BJ (cell line): ENCODE data around the gene RALB. TPM values are rescaled to one million over a fixed set of nuclear protein-coding genes. Genes with fewer than 3 reads are reported as not detected.

ENCODE experiments used
- CTCF ChIA-PET: fragments of 350-600 bp; formaldehyde crosslinking; extraction: SDS; loops from one replicate; lab custom pipeline; 2021; ENCODE audit warnings: antibody characterized with exemption, inconsistent platforms; lab: Yijun Ruan, JAX
- POLR2A ChIA-PET: fragments of 300-600 bp; sonication (Branson Sonifier 250); formaldehyde crosslinking; extraction: SDS; loops from one replicate; lab custom pipeline; 2021; ENCODE audit warnings: antibody characterized with exemption; lab: Charles Lee
- DNase-seq: peaks from one replicate; pipeline ENCODE4 v3.0.0-alpha.2; 2011; ENCODE audit warnings: low read depth
- H3K27me3 ChIP-seq: 2 replicates; pipeline ENCODE4 v1.6.0; 2011; ENCODE audit warnings: low read length; ENCODE audit not compliant: control insufficient read depth, insufficient read depth
- H3K36me3 ChIP-seq: 2 replicates; pipeline ENCODE4 v1.5.1; 2011; ENCODE audit warnings: low read length; ENCODE audit not compliant: control insufficient read depth, insufficient read depth
- H3K4me3 ChIP-seq: 2 replicates; pipeline ENCODE4 v1.5.1; 2011; ENCODE audit warnings: low read depth, mild to moderate bottlenecking, control low read depth, low read length
- polyA minus RNA-seq: library from RNA; depleted of rRNA, polyadenylated mRNA; stranded (reverse); fragments of >200 nt; gene quantifications from 2 replicates; pipeline ENCODE4 v1.2.3, GENCODE V29; 2011; rRNA and poly(A)+ RNA removed
- polyA plus RNA-seq: library from polyadenylated mRNA; depleted of rRNA; stranded (reverse); fragments of >200 nt; gene quantifications from 2 replicates; pipeline ENCODE4 v1.2.3, GENCODE V29; 2011; rRNA removed
- TF ChIP-seq, protein P1 (sequence below): IDR thresholded peaks from 2 replicates; pipeline ENCODE4 v1.5.1; 2011; ENCODE audit warnings: low read depth, mild to moderate bottlenecking, control low read depth, inconsistent platforms, low read length, moderate library complexity; ENCODE audit not compliant: insufficient read depth

Gene RALB, protein sequence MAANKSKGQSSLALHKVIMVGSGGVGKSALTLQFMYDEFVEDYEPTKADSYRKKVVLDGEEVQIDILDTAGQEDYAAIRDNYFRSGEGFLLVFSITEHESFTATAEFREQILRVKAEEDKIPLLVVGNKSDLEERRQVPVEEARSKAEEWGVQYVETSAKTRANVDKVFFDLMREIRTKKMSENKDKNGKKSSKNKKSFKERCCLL
- polyA plus RNA-seq: 33.3 and 60.7 TPM in 2 replicates
- 29.6 and 38.8 TPM in 2 replicates for polyA minus RNA-seq

DNA sequence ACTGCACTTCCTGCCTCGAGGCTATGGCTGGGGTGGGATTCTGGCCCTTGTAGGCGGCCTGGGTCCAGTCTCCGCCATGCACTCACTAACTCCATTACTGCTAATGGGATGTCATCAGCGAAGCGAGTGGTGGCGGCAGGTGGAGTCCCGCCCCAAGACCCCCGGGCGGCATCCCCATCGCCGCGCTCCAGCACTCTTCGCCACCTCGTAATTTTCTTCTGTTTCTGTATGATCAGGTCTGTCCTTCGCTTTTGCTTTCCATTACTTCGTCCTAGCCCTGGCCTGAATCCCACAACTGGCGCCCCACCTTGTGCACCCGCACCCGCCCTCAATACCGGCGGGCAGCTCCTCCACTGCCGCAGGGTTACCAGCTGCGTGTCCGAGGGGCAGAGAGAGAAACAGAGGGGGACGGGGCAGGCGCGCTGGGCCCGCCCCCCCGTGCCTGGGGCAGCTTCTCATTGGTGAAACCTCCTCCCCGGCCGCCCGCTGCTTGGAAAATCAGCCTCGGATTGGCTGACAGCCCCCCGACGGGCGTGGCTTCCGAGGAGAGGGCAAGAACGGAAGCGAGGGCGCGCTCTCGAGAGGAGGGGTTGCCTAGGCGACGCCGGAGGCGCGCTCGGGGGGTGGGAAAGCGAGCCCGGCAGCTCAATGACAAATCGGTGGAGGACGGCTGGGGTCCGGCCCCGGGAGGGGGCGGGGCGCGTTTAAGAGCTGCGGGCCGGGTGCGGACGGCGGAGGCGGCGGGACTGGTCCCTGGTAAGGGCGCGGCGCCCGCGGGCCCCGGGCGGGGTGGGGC, at the start of gene RALB:
Gene RALB, plus strand, starts transcription at position 628 of the 796 bp plus-strand sequence. CDS start 25,813 bp downstream, outside the sequence.
- DNase-seq: peak; percentile 92
- Histone ChIP-seq H3K27me3 (no peaks in the 10 kb centered on the region), H3K4me3 (peak within 1 kb of the TSS; percentile 85), H3K36me3 (no peaks in the 10 kb centered on the region)
- TF ChIP-seq, protein P1, sequence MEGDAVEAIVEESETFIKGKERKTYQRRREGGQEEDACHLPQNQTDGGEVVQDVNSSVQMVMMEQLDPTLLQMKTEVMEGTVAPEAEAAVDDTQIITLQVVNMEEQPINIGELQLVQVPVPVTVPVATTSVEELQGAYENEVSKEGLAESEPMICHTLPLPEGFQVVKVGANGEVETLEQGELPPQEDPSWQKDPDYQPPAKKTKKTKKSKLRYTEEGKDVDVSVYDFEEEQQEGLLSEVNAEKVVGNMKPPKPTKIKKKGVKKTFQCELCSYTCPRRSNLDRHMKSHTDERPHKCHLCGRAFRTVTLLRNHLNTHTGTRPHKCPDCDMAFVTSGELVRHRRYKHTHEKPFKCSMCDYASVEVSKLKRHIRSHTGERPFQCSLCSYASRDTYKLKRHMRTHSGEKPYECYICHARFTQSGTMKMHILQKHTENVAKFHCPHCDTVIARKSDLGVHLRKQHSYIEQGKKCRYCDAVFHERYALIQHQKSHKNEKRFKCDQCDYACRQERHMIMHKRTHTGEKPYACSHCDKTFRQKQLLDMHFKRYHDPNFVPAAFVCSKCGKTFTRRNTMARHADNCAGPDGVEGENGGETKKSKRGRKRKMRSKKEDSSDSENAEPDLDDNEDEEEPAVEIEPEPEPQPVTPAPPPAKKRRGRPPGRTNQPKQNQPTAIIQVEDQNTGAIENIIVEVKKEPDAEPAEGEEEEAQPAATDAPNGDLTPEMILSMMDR: no peak
- ChIA-PET POLR2A (interaction anchor here (0.6 to 1.0 kb wide), 2 partner anchors 13 to 82 kb away, joined by 3 read pairs; no protein-coding TSS in a partner anchor), CTCF (interaction anchor here (0.5 to 3.8 kb wide), 4 partner anchors 13 to 61 kb away, joined by 3 to 14 read pairs (median 3); no protein-coding TSS in a partner anchor)

DNA sequence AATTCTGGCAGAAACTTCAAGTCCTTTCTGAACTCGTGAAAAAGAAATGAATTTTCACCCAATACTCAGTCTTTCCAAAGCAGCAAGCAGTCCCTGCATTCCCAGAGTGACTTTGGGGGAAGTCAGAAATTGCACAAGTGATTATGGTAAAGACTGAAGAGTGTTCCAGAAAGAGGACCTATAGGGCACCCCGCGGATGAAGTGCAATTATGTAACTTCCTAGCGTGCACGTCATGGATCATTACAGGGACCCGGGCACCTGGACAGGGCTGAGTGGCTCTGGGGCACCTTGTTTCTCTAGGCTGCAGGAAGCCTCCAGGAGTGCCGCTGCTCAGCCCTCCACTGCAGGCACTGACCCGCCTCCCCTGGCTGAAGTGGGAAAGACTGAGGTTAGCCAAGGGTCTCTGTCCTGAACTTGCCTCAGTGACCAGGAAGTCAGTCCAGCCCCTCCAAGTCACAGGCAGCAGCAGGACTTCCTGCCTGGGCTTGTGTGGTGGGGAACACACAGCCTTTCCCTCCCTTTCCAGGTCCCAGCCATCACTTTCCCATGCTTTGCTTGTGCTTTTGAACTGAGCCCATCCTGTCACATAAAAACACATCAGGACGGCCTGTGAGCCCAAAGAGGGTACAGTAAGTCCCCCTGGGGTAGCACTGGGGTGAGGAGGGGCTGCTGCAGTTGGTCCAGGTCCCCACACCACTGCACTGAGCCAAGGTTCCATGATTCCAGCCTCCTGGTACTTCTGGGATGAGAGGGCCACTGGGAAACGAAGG, 49.2 kb upstream of the RALB start:
- ChIA-PET CTCF (interaction anchor here (1.2 to 1.5 kb wide), 2 partner anchors 11 to 108 kb away, joined by 4 to 5 read pairs; no protein-coding TSS in a partner anchor), POLR2A (no interaction called here)
- no peak overlapping the region for H3K4me3 ChIP-seq
- TF ChIP-seq, protein P1: no peak
- H3K36me3 ChIP-seq: no peaks in the 10 kb centered on the region
- no peaks in the 10 kb centered on the region for H3K27me3 ChIP-seq
- DNase-seq: no peak

DNA sequence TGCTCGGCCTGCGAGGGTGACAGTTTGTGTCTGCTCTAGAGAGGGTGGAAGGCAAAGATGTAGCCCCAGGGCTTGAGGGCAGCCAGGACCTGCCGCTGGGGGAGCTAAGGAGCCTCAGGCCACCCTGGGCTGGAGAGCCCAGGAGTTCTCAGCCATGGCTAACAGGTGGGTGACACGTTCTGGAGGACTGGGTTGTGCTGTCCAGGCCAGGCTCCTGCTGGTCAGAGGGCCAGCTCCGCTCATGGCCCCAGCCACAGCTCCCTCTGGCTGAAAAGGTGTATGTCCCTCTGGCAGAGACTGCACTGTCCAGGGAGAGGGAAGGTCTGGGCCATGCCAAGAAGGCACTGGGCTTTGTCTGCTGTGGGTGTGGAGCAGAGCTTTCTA, 48.6 kb upstream of the RALB start:
- no peaks in the 10 kb centered on the region for H3K36me3 ChIP-seq
- no peaks in the 10 kb centered on the region for H3K27me3 ChIP-seq
- H3K4me3 ChIP-seq: no peak overlapping the region
- no peak for DNase-seq
- ChIA-PET POLR2A (no interaction called here), CTCF (interaction anchor here (0.8 to 1.5 kb wide), 4 partner anchors 10 to 108 kb away, joined by 3 to 5 read pairs (median 4); no protein-coding TSS in a partner anchor)
- TF ChIP-seq, protein P1: peak; percentile 21; the same call in 1 of the 2 replicates

DNA sequence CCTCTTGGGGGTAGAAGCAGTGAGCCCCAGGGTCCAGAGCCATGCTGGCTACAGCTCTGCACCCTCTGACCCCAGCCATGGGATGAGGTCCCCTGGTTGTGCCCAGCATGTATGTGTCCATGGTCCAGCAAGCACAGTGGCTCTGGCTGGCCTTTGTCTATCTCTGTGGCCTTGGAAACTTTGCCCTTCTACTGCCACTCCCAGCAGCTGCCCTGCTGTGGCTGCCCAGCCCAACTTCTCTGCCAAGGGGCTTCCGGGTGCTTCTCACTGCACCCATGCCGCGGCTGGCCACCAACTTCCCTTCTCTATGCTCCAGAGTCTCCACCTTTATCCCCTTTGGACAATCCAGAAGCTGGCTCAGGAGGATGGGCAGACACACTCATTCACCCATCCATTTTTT, 48.2 kb upstream of the RALB start:
- TF ChIP-seq, protein P1: no peak
- Histone ChIP-seq H3K36me3 (no peaks in the 10 kb centered on the region), H3K27me3 (no peaks in the 10 kb centered on the region), H3K4me3 (no peak overlapping the region)
- ChIA-PET POLR2A (no interaction called here), CTCF (interaction anchor here (0.8 to 1.5 kb wide), 5 partner anchors 10 to 107 kb away, joined by 3 to 5 read pairs (median 4); no protein-coding TSS in a partner anchor)
- no peak for DNase-seq
